ENCODE data around the gene SLC7A11.

GRCh38 chr4:138222046-138222445, 20.1 kb downstream of the SLC7A11 start:
- TF ChIP-seq POLR2A (IDR thresholded peaks at IDR 0.05), result no peak
- TF ChIP-seq, protein P1, sequence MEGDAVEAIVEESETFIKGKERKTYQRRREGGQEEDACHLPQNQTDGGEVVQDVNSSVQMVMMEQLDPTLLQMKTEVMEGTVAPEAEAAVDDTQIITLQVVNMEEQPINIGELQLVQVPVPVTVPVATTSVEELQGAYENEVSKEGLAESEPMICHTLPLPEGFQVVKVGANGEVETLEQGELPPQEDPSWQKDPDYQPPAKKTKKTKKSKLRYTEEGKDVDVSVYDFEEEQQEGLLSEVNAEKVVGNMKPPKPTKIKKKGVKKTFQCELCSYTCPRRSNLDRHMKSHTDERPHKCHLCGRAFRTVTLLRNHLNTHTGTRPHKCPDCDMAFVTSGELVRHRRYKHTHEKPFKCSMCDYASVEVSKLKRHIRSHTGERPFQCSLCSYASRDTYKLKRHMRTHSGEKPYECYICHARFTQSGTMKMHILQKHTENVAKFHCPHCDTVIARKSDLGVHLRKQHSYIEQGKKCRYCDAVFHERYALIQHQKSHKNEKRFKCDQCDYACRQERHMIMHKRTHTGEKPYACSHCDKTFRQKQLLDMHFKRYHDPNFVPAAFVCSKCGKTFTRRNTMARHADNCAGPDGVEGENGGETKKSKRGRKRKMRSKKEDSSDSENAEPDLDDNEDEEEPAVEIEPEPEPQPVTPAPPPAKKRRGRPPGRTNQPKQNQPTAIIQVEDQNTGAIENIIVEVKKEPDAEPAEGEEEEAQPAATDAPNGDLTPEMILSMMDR (IDR thresholded peaks at IDR 0.05), result no peak

Measured in uterus (tissue), 2 donors.